RWPE2 (cell line): ENCODE measurements around the gene PARVB.
A peak's percentile ranks its signal among the peaks of the same experiment; 100 is the strongest.

Experiments
- ATAC-seq: fragments of 200-7000 bp; cut with Tn5 transposase; 3 replicates; pipeline ENCODE4 v1.9.1; 2021; ENCODE audit warnings: low read depth
- DNase-seq: peaks from one replicate; pipeline ENCODE4 v3.0.0-alpha.2; 2020; ENCODE audit warnings: low spot score
- H3K27ac ChIP-seq: fragments of 450-650 bp; 2 replicates; pipeline ENCODE4 v1.5.1; 2017; ENCODE audit warnings: mild to moderate bottlenecking; ENCODE audit not compliant: poor library complexity, severe bottlenecking
- H3K27me3 ChIP-seq: fragments of 250-450 bp; sonication (Bioruptor Pico); 2 replicates; pipeline ENCODE4 v1.5.1; 2021; ENCODE audit warnings: mild to moderate bottlenecking, moderate library complexity; ENCODE audit not compliant: insufficient read depth, poor library complexity, severe bottlenecking
- H3K36me3 ChIP-seq: fragments of 250-450 bp; sonication (Bioruptor Pico); 2 replicates; pipeline ENCODE4 v1.5.1; 2020; ENCODE audit warnings: low read depth, mild to moderate bottlenecking, moderate library complexity
- H3K4me1 ChIP-seq: fragments of 250-450 bp; sonication (Bioruptor Pico); 2 replicates; pipeline ENCODE4 v1.5.1; 2021; ENCODE audit warnings: mild to moderate bottlenecking, moderate library complexity; ENCODE audit not compliant: insufficient read depth, poor library complexity, severe bottlenecking
- H3K4me3 ChIP-seq: fragments of 250-450 bp; sonication (Bioruptor Pico); 2 replicates; pipeline ENCODE4 v1.5.1; 2021; ENCODE audit warnings: mild to moderate bottlenecking, moderate library complexity; ENCODE audit not compliant: severe bottlenecking
- H3K9me3 ChIP-seq: fragments of 250-450 bp; sonication (Bioruptor Pico); 2 replicates; pipeline ENCODE4 v1.5.1; 2021; ENCODE audit warnings: mild to moderate bottlenecking, moderate library complexity; ENCODE audit not compliant: severe bottlenecking
- CTCF ChIP-seq: fragments of 450-650 bp; IDR thresholded peaks from one replicate; pipeline ENCODE4 v1.5.1; 2017; ENCODE audit warnings: mild to moderate bottlenecking, moderate library complexity; ENCODE audit not compliant: poor library complexity, severe bottlenecking

PARVB gene

DNA sequence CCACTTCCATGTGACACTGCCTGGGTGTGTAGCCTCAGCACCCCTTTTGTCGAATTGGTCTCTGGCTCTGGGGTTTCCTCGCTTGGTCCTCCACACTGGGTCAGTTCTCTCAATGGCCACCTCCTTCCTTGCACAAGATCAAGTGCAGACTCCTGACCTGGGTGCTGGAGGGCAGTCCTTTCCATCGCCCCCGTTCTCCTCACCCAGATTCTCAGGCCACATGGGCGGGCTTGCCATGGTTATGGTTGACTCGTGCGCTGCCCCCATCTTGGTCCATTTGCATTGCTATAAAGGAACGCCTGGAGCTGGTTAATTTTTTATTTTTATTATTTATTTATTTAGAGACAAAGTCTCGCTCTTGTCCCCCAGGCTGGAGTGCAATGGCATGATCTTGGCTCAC, 5.5 kb upstream of the PARVB start:
- no peak for DNase-seq
- H3K36me3 ChIP-seq: no peaks in the 10 kb centered on the region
- no peak for ATAC-seq
- no peak for TF ChIP-seq CTCF
- H3K9me3 ChIP-seq: no peaks in the 10 kb centered on the region
- H3K27me3 ChIP-seq: no peaks in the 10 kb centered on the region
- peaks cover 10% of the 10 kb centered on the region for H3K4me1 ChIP-seq
- no peak overlapping the region for H3K4me3 ChIP-seq
- H3K27ac ChIP-seq: no peak overlapping the region

DNA sequence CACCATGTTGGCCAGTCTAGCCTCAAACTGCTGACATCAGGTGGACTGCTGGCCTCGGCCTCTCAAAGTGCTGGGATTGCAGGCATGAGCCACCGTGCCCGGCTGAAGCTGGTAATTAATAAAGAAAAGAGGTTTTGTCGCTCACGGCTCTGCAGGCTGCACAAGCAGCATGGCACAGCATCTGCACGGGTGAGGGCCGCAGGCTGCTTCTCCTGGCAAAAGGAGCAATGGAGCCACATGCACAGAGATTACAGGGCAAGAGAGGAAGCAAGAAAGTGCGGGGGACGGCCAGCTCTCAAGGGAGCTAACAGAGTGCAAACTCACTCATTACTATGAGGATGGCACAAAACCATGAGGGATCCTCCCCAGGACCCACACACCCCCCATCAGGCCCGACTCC, 4.7 kb upstream of the PARVB start:
- Histone ChIP-seq H3K27ac (no peak overlapping the region), H3K4me3 (no peak overlapping the region), H3K36me3 (no peaks in the 10 kb centered on the region), H3K4me1 (peaks cover 10% of the 10 kb centered on the region), H3K27me3 (no peaks in the 10 kb centered on the region), H3K9me3 (no peaks in the 10 kb centered on the region)
- DNase-seq (no peak), ATAC-seq (no peak)
- TF ChIP-seq CTCF: no peak

DNA sequence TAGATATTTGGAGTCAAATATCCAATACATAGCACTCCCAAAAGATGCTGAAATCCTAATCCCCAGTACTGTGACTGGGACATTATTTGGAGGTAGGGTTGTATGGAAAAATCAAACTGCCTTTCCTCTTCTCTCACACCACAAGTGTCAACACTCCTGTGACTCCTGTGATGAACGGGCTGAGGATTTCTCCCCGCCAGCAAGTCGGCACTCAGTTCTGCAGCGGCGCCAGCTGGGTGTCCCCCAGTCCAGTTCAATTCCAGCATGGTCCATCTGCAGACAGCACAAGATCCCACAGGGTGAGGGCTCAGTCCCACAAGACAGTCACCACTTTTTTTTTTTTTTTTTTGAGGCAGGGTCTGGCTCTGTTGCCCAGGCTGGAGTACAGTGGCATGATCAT, 4.3 kb upstream of the PARVB start:
- Histone ChIP-seq H3K9me3 (no peaks in the 10 kb centered on the region), H3K27ac (no peak overlapping the region), H3K4me3 (no peak overlapping the region), H3K4me1 (peaks cover 10% of the 10 kb centered on the region), H3K27me3 (no peaks in the 10 kb centered on the region), H3K36me3 (no peaks in the 10 kb centered on the region)
- DNase-seq: no peak
- ATAC-seq: no peak
- TF ChIP-seq CTCF: no peak

GRCh38 chr22:44020981-44021380, 3.1 kb upstream of the PARVB start:
- Histone ChIP-seq H3K27ac (no peak overlapping the region), H3K9me3 (no peaks in the 10 kb centered on the region), H3K36me3 (no peaks in the 10 kb centered on the region), H3K4me1 (peaks cover 10% of the 10 kb centered on the region), H3K4me3 (no peak overlapping the region), H3K27me3 (no peaks in the 10 kb centered on the region)
- ATAC-seq (no peak), DNase-seq (no peak)
- TF ChIP-seq CTCF: no peak

- DNase-seq (no peak), ATAC-seq (peak; percentile 75)
- Histone ChIP-seq H3K27me3 (no peaks in the 10 kb centered on the region), H3K9me3 (no peaks in the 10 kb centered on the region), H3K36me3 (no peaks in the 10 kb centered on the region), H3K27ac (peak overlapping the region; percentile 13), H3K4me1 (peaks cover 10% of the 10 kb centered on the region), H3K4me3 (peak overlapping the region; percentile 37)
- TF ChIP-seq CTCF: no peak
Measured at GRCh38 chr22:44023404-44024287, 456 bp upstream of the PARVB start.
